Smooth muscle cell (in vitro differentiated cells): ENCODE measurements around the gene MAP1LC3B. TPM values are rescaled to one million over a fixed set of nuclear protein-coding genes. Genes with fewer than 3 reads are reported as not detected.

Experiments used
- DNase-seq: peaks from one replicate; lab custom pipeline; 2025; ENCODE audit not compliant: unreplicated experiment; lab: John Stamatoyannopoulos, UW
- H2AFZ ChIP-seq: fragments of 200-600 bp; sonication (generic); 2 replicates; pipeline ENCODE4 v1.6.0; 2016; ENCODE audit warnings: antibody characterized with exemption, low read depth, mild to moderate bottlenecking
- H3F3A ChIP-seq: fragments of 200-600 bp; sonication (generic); 2 replicates; pipeline ENCODE4 v1.6.0; 2017; ENCODE audit warnings: antibody characterized with exemption, low read depth
- H3K27ac ChIP-seq: fragments of 200-600 bp; sonication (generic); 2 replicates; pipeline ENCODE4 v1.5.1; 2016; ENCODE audit warnings: low read depth, mild to moderate bottlenecking
- H3K27me3 ChIP-seq: fragments of 200-600 bp; sonication (generic); 2 replicates; pipeline ENCODE4 v1.6.1; 2016; ENCODE audit warnings: low read depth, mild to moderate bottlenecking
- H3K36me3 ChIP-seq: fragments of 200-600 bp; sonication (generic); 2 replicates; pipeline ENCODE4 v1.5.1; 2016; ENCODE audit warnings: low read depth
- H3K4me1 ChIP-seq: fragments of 200-600 bp; sonication (generic); 2 replicates; pipeline ENCODE4 v1.5.1; 2016; ENCODE audit warnings: low read depth
- H3K4me2 ChIP-seq: fragments of 200-600 bp; sonication (generic); 2 replicates; pipeline ENCODE4 v1.6.0; 2016; ENCODE audit warnings: mild to moderate bottlenecking
- H3K4me3 ChIP-seq: fragments of 200-600 bp; sonication (generic); 2 replicates; pipeline ENCODE4 v1.5.1; 2016; ENCODE audit warnings: mild to moderate bottlenecking
- H3K79me2 ChIP-seq: fragments of 200-600 bp; sonication (generic); 2 replicates; pipeline ENCODE4 v1.6.0; 2016; ENCODE audit warnings: low read depth, mild to moderate bottlenecking
- H3K9ac ChIP-seq: fragments of 200-600 bp; sonication (generic); 2 replicates; pipeline ENCODE4 v1.6.0; 2016; ENCODE audit warnings: low read depth
- H3K9me3 ChIP-seq: fragments of 200-600 bp; sonication (generic); replicated peaks from 2 replicates; pipeline ENCODE4 v1.5.1; 2016; ENCODE audit warnings: low read depth
- H4K20me1 ChIP-seq: fragments of 200-600 bp; sonication (generic); 2 replicates; pipeline ENCODE4 v1.6.0; 2016; ENCODE audit warnings: low read depth
- CTCF ChIP-seq: fragments of 200-600 bp; sonication (generic); IDR thresholded peaks from 2 replicates; pipeline ENCODE4 v1.5.1; 2017; ENCODE audit warnings: borderline replicate concordance, mild to moderate bottlenecking, antibody characterized with exemption; ENCODE audit not compliant: insufficient read depth, poor library complexity, severe bottlenecking
- WGBS: methylation state at CpG from one replicate; pipeline ENCODE4 v1.1.7; 2016; ENCODE audit warnings: low lambda C conversion rate; 5-methylcytosine and 5-hydroxymethylcytosine counted together
- polyA plus RNA-seq: library from polyadenylated mRNA; unstranded; fragments of >200 nt; fragmentation: Nextera tagmentation; extraction: Ambion mirVana; gene quantifications from 2 replicates; pipeline ENCODE4 v1.2.1, GENCODE V29; 2016
- total RNA-seq: library from RNA; depleted of rRNA; stranded (reverse); fragments of >200 nt; gene quantifications from 2 replicates; pipeline ENCODE4 v1.2.3, GENCODE V29; 2014

Gene MAP1LC3B
- total and polyA plus RNA-seq, 2 experiments from 2014 or later, result 77.5 to 107 TPM

DNA sequence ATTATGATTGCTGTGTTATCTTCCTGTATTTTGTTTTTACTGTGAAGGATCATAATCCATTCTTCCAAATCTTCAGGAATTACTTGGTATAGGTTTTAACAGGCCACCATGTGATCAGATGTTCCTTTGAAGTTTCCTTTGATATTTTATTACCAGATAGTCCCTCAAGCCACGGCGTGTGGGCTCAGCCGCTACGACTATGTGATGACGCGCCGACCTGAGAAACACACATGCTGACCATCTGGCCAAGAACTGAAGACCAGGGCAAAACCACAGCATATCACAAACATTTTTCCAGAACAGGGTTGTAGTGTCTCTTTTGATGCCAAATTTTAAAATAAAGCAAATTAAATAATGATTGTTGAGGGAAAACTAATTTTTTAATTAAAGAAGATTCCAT lies 53.4 kb downstream of the MAP1LC3B start:
- Histone ChIP-seq H3K4me3 (no peak overlapping the region), H2AFZ (no peak overlapping the region), H3K27me3 (no peaks in the 10 kb centered on the region), H3K9ac (no peak overlapping the region), H3K27ac (peak overlapping the region; percentile 20), H3K79me2 (peaks cover 4% of the 10 kb centered on the region), H3K4me1 (no peaks in the 10 kb centered on the region), H3K4me2 (no peak overlapping the region), H3F3A (peaks cover 9% of the 10 kb centered on the region), H3K9me3 (no peaks in the 10 kb centered on the region), H3K36me3 (no peaks in the 10 kb centered on the region), H4K20me1 (peaks cover 50% of the 10 kb centered on the region)
- 37% methylated on average over 7 of the region's 7 CpGs for WGBS
- no peak for TF ChIP-seq CTCF
- no peak for DNase-seq

DNA sequence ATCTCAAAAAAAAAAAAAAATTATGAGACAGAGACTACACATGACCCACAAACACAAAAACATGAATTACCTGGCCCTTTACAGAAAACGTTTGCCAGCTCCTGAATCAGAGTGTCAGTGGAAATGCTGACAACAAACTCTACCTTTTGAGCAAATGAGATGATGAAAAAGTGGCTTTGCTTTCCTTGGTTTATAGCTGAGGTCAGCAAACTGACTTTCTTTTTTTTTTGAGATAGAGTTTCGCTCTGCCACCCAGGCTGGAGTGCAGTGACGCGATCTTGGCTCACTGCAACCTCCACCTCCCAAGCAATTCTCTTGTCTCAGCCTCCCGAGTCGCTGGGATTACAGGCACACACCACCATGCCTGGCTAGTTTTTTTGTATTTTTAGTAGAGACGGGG lies 54.3 kb downstream of the MAP1LC3B start:
- WGBS, result 91% methylated on average over 7 of the region's 7 CpGs
- H3K9ac ChIP-seq, result no peak overlapping the region
- H3K4me2 ChIP-seq, result no peak overlapping the region

DNA sequence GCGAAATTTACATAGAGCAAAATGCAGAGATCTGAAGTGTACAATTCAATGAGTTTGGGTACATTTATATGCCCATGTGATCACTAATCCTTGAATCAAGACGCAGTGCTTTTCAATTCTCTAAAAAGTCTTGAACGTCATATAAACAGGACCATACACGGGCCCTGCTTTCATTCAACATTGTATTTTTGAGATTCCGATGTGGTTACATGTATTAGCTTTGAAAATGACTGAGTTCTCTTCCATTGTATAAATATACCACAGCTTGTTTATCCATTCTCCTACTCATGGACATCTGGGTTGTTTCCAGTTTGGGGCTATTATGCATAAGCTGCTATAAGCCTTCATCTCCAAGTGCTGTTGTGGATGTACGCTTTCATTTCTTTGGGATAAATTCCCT lies 55.2 kb downstream of the MAP1LC3B start:
- peaks cover 4% of the 10 kb centered on the region for H3K79me2 ChIP-seq

More for the DNA sequence above, 54.3 kb downstream of the MAP1LC3B start:
- H3K4me3 ChIP-seq, result no peak overlapping the region
- H3K27ac ChIP-seq, result no peak overlapping the region
- peaks cover 9% of the 10 kb centered on the region for H3F3A ChIP-seq
- peaks cover 4% of the 10 kb centered on the region for H3K79me2 ChIP-seq
- H3K27me3 ChIP-seq, result no peaks in the 10 kb centered on the region
- no peaks in the 10 kb centered on the region for H3K36me3 ChIP-seq
- peaks cover 53% of the 10 kb centered on the region for H4K20me1 ChIP-seq
- no peak for DNase-seq
- no peak overlapping the region for H2AFZ ChIP-seq
- H3K4me1 ChIP-seq, result no peaks in the 10 kb centered on the region
- no peak for TF ChIP-seq CTCF
- no peaks in the 10 kb centered on the region for H3K9me3 ChIP-seq

More for the DNA sequence above, 55.2 kb downstream of the MAP1LC3B start:
- Histone ChIP-seq H3F3A (peaks cover 9% of the 10 kb centered on the region), H3K36me3 (no peaks in the 10 kb centered on the region), H2AFZ (no peak overlapping the region), H3K9me3 (no peaks in the 10 kb centered on the region), H3K27ac (peak overlapping the region; percentile 55), H3K9ac (no peak overlapping the region), H4K20me1 (peaks cover 53% of the 10 kb centered on the region), H3K27me3 (no peaks in the 10 kb centered on the region), H3K4me1 (no peaks in the 10 kb centered on the region), H3K4me3 (no peak overlapping the region), H3K4me2 (peak overlapping the region; percentile 55)
- TF ChIP-seq CTCF, result no peak
- 50% methylated on average over 6 of the region's 6 CpGs for WGBS
- DNase-seq, result no peak
